Superior temporal gyrus (tissue), 1 donor: Measurements from ENCODE around the gene DPYD.

Experiments used
- DNase-seq: peaks from one replicate; pipeline ENCODE4 v3.0.0-alpha.2; 2016; ENCODE audit errors: extremely low spot score

The DPYD gene

GRCh38 chr1:97091679-97092078, 829.2 kb downstream of the DPYD start:
- no peak for DNase-seq

- DNase-seq, result no peak
Observed at GRCh38 chr1:97091263-97091662, 829.6 kb downstream of the DPYD start.

GRCh38 chr1:97090725-97091124, 830.1 kb downstream of the DPYD start:
- no peak for DNase-seq

- DNase-seq, result no peak
Observed at GRCh38 chr1:97089173-97089572, 831.7 kb downstream of the DPYD start.

GRCh38 chr1:97088391-97088790, 832.4 kb downstream of the DPYD start:
- no peak for DNase-seq

- DNase-seq, result no peak
Observed at GRCh38 chr1:97084546-97084945, 836.3 kb downstream of the DPYD start.

- DNase-seq, result no peak
Observed at GRCh38 chr1:97082160-97082848, 838.5 kb downstream of the DPYD start.

GRCh38 chr1:97078872-97079271, 842.0 kb downstream of the DPYD start:
- DNase-seq, result no peak

GRCh38 chr1:97077221-97077620, 843.6 kb downstream of the DPYD start:
- DNase-seq, result no peak

- DNase-seq, result no peak
Observed at GRCh38 chr1:97074771-97075170, 846.1 kb downstream of the DPYD start.

- no peak for DNase-seq
Observed at GRCh38 chr1:97073936-97074335, 846.9 kb downstream of the DPYD start.

- no peak for DNase-seq
Observed at GRCh38 chr1:97073169-97073568, 847.7 kb downstream of the DPYD start.

- no peak for DNase-seq
Observed at GRCh38 chr1:97071173-97071572, 849.7 kb downstream of the DPYD start.

- no peak for DNase-seq
Observed at GRCh38 chr1:97070376-97070775, 850.5 kb downstream of the DPYD start.

GRCh38 chr1:97069312-97069711, 851.5 kb downstream of the DPYD start:
- DNase-seq, result no peak

GRCh38 chr1:97066860-97067259, 854.0 kb downstream of the DPYD start:
- no peak for DNase-seq

GRCh38 chr1:97063532-97063931, 857.3 kb downstream of the DPYD start:
- DNase-seq, result no peak

- DNase-seq, result no peak
Observed at GRCh38 chr1:97061604-97062003, 859.2 kb downstream of the DPYD start.

- no peak for DNase-seq
Observed at GRCh38 chr1:97056386-97056785, 864.4 kb downstream of the DPYD start.

- no peak for DNase-seq
Observed at GRCh38 chr1:97053268-97053667, 867.6 kb downstream of the DPYD start.

- DNase-seq, result no peak
Observed at GRCh38 chr1:97051823-97052222, 869.0 kb downstream of the DPYD start.

GRCh38 chr1:97050506-97050905, 870.3 kb downstream of the DPYD start:
- peak; percentile 37 for DNase-seq

- DNase-seq, result no peak
Observed at GRCh38 chr1:97047421-97047793, 873.4 kb downstream of the DPYD start.

GRCh38 chr1:97046765-97047420, 873.9 kb downstream of the DPYD start:
- no peak for DNase-seq
